ENCODE measurements around the gene TBX19.

DNA sequence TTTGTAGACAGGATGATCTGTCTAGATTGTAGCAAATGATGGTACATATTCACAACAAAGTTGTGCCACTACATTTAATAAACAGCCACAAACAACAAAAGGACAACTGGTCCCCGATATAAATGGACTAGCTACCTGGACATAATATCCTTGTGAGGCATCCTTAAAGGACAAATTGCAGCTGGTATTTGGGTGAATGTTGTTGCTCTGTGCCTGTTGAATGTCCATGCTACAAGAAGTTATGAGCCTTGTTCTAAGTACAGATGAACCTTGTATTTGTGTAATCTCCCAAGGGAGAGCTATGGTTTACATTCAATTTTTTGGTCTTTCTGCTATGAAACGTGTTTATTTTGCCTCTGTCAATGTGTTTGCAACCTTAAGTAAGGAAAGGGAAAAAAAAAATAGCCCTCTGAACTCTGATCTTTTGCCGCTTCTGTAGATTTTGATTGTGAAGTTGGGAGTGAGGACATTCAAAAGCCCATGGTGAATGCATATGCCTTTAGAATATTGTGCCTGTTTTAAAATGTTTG is 28.4 kb upstream of the TBX19 start:
- no peak for TF ChIP-seq ZBED1 (IDR thresholded peaks at IDR 0.05; ENCODE audit: borderline replicate concordance)
- no peak for TF ChIP-seq HDAC2 (IDR thresholded peaks at IDR 0.05)
- no peak for TF ChIP-seq POLR2AphosphoS5 (IDR thresholded peaks at IDR 0.05; ENCODE audit: low read length)
- TF ChIP-seq RAD51 (IDR thresholded peaks at IDR 0.05): no peak
- TF ChIP-seq ASH2L (IDR thresholded peaks at IDR 0.05; ENCODE audit: borderline replicate concordance, low read depth): no peak
- TF ChIP-seq GABPA (IDR thresholded peaks at IDR 0.05; ENCODE audit: low read depth): no peak
- no peak for TF ChIP-seq EP300 (IDR thresholded peaks at IDR 0.05; ENCODE audit: borderline replicate concordance in 1 of 2, control insufficient read depth in 1 of 2, low read depth in 2 of 2, low read length in 2 of 2)
- no peak for TF ChIP-seq MXI1 (IDR thresholded peaks at IDR 0.05; ENCODE audit: low read depth, low read length)
- TF ChIP-seq NR2C2 (IDR thresholded peaks at IDR 0.05; ENCODE audit: borderline replicate concordance, control insufficient read depth, insufficient read length, low read depth): no peak
- TF ChIP-seq YBX1 (IDR thresholded peaks at IDR 0.05): no peak
